ENCODE measurements around the gene ATP13A5.

Gene ATP13A5

GRCh38 chr3:193375614-193376013, 2.9 kb downstream of the ATP13A5 start:
- TF ChIP-seq ZFX (IDR thresholded peaks at IDR 0.05) (no peak), CTCF (conservative IDR thresholded peaks at IDR 0.05) (no peak)
- no peak overlapping the region for H3K27ac ChIP-seq

DNA sequence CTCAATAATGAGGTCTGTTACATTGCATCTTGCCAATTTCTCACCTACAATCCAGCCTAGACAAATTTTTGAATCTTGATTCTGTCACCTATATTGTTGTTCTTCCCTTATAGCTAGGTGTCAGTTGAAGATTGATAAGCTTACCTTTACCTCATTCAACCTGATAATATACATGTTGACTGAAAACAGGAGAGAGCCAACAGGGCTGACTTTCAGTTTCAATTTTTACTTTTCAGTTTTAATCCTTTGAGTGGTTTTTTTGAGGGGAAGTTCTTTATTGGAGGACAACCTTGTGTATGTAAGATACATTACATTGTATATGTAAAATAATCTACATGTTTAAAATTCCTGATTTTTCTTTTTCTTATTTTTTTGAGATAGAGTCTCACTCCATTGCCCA, 5.8 kb downstream of the ATP13A5 start:
- TF ChIP-seq CTCF (conservative IDR thresholded peaks at IDR 0.05) (no peak), ZFX (IDR thresholded peaks at IDR 0.05) (no peak)
- H3K27ac ChIP-seq: no peak overlapping the region

DNA sequence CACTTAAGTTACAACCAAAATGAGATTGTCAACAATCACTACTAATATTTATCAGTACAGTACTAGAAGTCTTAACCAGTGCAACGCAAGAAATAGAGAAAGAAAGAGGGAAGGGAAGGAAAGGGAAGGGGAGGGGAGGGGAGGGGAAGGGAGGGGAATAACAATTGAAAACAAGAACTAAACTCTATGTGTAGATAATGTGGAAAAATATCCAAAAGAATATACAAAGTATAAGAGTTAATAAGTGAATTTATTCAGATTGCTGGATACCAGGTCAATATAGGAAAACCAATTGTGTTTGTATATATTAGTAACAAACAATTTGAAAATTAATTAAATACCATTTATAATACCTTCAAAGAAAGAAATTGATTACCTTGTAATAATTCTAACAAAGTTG, 10.7 kb downstream of the ATP13A5 start:
- TF ChIP-seq ZFX (IDR thresholded peaks at IDR 0.05) (no peak), CTCF (conservative IDR thresholded peaks at IDR 0.05) (no peak)
- no peak overlapping the region for H3K27ac ChIP-seq

- no peak overlapping the region for H3K27ac ChIP-seq
- TF ChIP-seq ZFX (IDR thresholded peaks at IDR 0.05): no peak
- no peak for TF ChIP-seq CTCF (conservative IDR thresholded peaks at IDR 0.05)
These were observed 21.3 kb downstream of the ATP13A5 start for GRCh38 chr3:193357291-193357690.

GRCh38 chr3:193354423-193354822, 24.1 kb downstream of the ATP13A5 start:
- TF ChIP-seq ZFX (IDR thresholded peaks at IDR 0.05) (no peak), CTCF (conservative IDR thresholded peaks at IDR 0.05) (no peak)
- no peak overlapping the region for H3K27ac ChIP-seq

DNA sequence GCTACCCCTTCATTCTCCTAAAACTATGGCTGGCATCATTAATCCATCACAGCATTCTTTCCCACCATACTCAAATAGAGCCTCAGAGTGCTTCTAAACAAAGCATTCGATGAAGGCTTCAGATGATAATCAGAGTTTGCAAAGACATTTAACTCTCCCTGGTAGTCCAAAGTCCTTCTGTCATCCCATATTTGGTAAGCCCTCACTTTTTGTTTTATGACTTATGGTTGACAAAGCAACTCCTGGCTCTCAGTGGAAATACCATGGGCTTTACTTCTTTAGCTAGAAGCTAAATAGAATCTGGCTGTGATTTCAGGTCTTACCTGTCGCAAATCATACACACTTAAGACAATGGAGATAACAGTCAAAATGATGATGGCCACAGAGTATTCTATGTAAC, 27.8 kb downstream of the ATP13A5 start:
- TF ChIP-seq ZFX (IDR thresholded peaks at IDR 0.05) (no peak), CTCF (conservative IDR thresholded peaks at IDR 0.05) (no peak)
- no peak overlapping the region for H3K27ac ChIP-seq

DNA sequence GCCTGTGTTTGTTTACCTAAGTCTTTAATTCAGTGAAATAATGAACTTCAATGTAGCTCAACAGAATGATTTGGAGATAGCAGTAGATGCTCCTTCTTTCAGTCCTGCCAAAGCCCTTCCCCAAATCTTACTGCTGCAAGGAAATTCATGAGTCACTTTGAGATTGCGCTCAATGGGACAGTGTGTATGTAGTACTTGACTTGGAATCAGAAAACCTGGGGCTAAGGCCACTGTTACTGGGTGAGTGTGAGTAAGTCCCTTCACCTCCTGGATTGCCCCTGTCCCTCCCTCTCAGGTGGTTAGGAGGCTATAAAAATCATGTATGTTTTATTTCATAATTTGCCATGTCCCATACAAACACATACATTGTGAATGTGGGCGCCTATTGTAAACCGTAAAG, 29.9 kb downstream of the ATP13A5 start:
- H3K27ac ChIP-seq: no peak overlapping the region
- TF ChIP-seq ZFX (IDR thresholded peaks at IDR 0.05) (no peak), CTCF (conservative IDR thresholded peaks at IDR 0.05) (no peak)
